PFSK-1 (cell line): ENCODE measurements around the gene AHSP.

Experiments
- FOXP2 ChIP-seq: optimal IDR thresholded peaks from 2 replicates; pipeline ENCODE3; 2011; ENCODE audit warnings: borderline replicate concordance, control low read depth, inconsistent platforms; ENCODE audit not compliant: insufficient read depth; ENCODE audit errors: extremely low read length, extremely low read depth
- POLR2AphosphoS5 ChIP-seq: IDR thresholded peaks from 2 replicates; pipeline ENCODE4 v1.6.1; 2012; ENCODE audit warnings: low read depth, mild to moderate bottlenecking, control low read depth, low read length, moderate library complexity
- REST ChIP-seq, 2 experiments: IDR thresholded peaks; 2 replicates each; pipeline versions ENCODE4 v1.6.1 to v1.8.0; 2011 to 2012; ENCODE audit warnings: low read depth in 2 of 2, low read length in 2 of 2, control low read depth in 1 of 2, inconsistent platforms in 1 of 2, mild to moderate bottlenecking in 1 of 2, moderate library complexity in 1 of 2; ENCODE audit not compliant: insufficient read depth in 1 of 2
- SIN3A ChIP-seq: IDR thresholded peaks from 2 replicates; pipeline ENCODE4 v1.6.1; 2012; ENCODE audit warnings: mild to moderate bottlenecking, low read length, moderate library complexity, borderline replicate concordance; ENCODE audit not compliant: insufficient read depth
- TAF1 ChIP-seq: IDR thresholded peaks from 2 replicates; pipeline ENCODE4 v1.6.1; 2012; ENCODE audit warnings: low read length, control low read depth, borderline replicate concordance; ENCODE audit not compliant: insufficient read depth

The AHSP gene

DNA sequence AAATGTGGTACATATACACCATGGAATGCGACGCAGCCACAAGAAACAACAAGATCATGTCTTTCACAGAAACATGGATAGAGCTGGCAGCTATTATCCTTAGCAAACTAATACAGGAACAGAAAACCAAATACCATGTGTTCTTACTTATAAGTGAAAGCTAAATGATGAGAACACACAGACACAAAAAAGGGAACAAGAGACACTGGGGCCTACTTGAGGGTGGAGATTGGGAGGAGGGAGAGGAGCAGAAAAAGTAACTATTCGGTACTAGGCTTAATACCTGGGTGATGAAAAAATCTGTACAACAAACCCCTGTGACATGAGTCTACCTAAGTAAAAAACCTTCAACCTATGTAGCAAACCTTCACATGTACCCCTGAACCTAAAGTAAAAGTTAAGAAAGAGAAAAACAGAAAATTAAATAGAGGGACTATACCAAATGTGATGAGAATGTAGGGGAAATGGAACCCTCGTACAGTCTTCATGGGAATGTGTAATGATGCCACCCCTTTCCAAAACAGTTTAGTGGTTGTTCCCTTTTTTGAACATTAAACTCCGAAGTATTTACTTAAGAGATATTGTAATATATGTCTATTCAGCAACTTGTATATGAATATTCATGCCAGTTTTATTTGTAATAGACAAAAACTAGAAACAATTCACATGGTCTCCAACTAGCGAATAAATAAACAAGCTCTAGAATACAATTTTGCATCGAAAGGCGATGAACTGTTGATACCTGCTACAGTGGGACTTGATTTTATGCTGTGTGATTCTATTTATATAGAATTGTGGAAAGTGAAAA lies 33.9 kb downstream of the AHSP start:
- TF ChIP-seq POLR2AphosphoS5 (no peak), REST (IDR thresholded peaks at IDR 0.05; ENCODE audit: insufficient read depth in 1 of 2, low read depth in 2 of 2, low read length in 2 of 2) (no peak), SIN3A (no peak), TAF1 (no peak), FOXP2 (no peak)

GRCh38 chr16:31568577-31569359 lies 41.1 kb downstream of the AHSP start:
- TF ChIP-seq TAF1 (no peak), REST (IDR thresholded peaks at IDR 0.05; ENCODE audit: insufficient read depth in 1 of 2, low read depth in 2 of 2, low read length in 2 of 2) (no peak), POLR2AphosphoS5 (no peak), SIN3A (no peak), FOXP2 (no peak)

DNA sequence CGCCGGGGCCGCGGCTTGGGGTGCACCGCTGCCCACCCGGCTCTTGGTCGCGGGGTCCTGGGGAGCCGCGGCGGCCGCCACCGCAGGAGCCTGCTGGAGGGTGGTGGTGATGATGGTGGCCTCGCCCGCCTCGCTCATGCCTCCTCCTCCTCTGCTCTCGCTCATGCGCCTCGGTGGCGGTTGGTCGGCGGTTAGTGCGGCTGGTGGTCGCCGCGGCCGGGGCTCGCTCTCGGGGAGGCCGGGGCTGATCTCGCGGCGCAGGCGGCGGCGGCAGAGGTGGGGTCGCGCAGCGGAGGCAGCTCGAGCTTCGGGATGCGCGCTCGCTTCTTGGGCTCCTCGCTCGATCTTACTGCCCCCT lies 41.6 kb downstream of the AHSP start:
- no peak for TF ChIP-seq POLR2AphosphoS5
- no peak for TF ChIP-seq SIN3A
- TF ChIP-seq REST (IDR thresholded peaks at IDR 0.05; ENCODE audit: insufficient read depth in 1 of 2, low read depth in 2 of 2, low read length in 2 of 2): no peak
- TF ChIP-seq FOXP2: no peak
- TF ChIP-seq TAF1: no peak

DNA sequence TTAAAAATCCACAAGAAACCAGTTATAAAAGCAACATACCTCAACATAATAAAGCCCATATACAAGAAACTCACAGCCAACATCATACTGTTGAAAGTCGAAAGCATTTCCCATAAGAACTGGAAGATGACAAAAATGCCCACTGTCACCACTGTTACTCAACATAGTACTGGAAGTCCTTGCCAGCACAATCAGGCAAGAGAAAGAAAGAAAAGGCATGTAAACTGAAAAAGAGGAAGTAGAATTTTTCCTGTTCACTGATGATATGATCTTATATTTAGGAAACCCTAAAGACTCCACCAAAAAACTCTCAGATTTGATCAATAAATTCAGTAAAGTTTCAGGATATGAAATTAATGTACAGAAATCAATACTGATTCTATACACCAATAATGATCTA lies 45.1 kb downstream of the AHSP start:
- no peak for TF ChIP-seq TAF1
- TF ChIP-seq SIN3A: no peak
- no peak for TF ChIP-seq FOXP2
- no peak for TF ChIP-seq REST (IDR thresholded peaks at IDR 0.05; ENCODE audit: insufficient read depth in 1 of 2, low read depth in 2 of 2, low read length in 2 of 2)
- no peak for TF ChIP-seq POLR2AphosphoS5
